SH-SY5Y (cell line): ENCODE measurements around the gene HNRNPH2.

ENCODE experiments used
- GATA2 ChIP-seq: IDR thresholded peaks from 2 replicates; pipeline ENCODE4 v1.6.1; 2011; ENCODE audit warnings: mild to moderate bottlenecking, low read depth, low read length
- GATA3 ChIP-seq: IDR thresholded peaks from 2 replicates; pipeline ENCODE4 v1.6.1; 2011; ENCODE audit warnings: low read depth, mild to moderate bottlenecking, low read length, moderate library complexity

DNA sequence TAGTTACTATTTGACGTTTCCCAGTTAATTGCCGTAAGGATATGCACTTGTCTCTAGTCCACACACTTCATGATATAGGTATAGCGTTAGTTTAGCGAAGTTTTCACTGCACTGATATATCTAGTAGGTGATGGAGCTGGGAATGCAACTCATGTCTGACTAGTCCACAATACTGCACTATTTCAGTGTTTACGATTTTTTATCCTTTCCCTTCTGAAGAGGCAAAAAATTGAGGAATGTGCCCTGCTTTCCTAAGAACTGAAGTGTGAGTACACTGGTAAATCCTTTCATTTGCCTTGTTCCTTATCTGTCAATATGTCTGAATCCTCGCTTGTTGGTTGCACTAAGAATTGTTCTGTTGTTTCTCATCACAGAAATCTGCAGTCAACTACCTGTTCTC is 16.2 kb upstream of the HNRNPH2 start:
- TF ChIP-seq GATA3 = no peak
- no peak for TF ChIP-seq GATA2
